ENCODE results near the gene ARSG.

The ARSG gene

DNA sequence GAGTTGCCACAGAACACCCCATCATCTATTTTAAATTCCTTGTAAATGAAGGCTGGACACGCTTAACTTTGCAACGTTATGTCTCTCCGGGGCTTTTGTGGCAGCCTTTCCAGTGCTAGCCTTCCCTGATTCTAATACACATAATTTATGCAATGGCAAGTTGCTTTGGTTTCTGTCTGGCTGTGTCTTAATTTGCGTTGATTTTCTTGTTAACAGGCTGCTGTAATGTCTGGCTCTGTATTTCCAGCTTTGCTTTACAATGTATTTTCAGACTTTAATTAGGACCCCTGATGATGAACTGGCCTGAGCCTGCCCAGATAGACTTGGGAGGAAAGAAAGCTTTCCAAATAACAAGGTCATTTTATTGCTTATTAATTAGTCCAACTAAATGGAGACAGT, 30.3 kb downstream of the ARSG start:
- no peak for DNase-seq
- H3K27me3 ChIP-seq (ENCODE audit: insufficient read depth, low read depth, severe bottlenecking) = no peaks in the 10 kb centered on the region
- no peaks in the 10 kb centered on the region for H3K36me3 ChIP-seq
- H3K9me3 ChIP-seq (ENCODE audit: severe bottlenecking) = peaks cover 8% of the 10 kb centered on the region
- no peak overlapping the region for H3K4me3 ChIP-seq (ENCODE audit: low read depth, low read length)
- no peak overlapping the region for H3K27ac ChIP-seq
- TF ChIP-seq, protein P1, sequence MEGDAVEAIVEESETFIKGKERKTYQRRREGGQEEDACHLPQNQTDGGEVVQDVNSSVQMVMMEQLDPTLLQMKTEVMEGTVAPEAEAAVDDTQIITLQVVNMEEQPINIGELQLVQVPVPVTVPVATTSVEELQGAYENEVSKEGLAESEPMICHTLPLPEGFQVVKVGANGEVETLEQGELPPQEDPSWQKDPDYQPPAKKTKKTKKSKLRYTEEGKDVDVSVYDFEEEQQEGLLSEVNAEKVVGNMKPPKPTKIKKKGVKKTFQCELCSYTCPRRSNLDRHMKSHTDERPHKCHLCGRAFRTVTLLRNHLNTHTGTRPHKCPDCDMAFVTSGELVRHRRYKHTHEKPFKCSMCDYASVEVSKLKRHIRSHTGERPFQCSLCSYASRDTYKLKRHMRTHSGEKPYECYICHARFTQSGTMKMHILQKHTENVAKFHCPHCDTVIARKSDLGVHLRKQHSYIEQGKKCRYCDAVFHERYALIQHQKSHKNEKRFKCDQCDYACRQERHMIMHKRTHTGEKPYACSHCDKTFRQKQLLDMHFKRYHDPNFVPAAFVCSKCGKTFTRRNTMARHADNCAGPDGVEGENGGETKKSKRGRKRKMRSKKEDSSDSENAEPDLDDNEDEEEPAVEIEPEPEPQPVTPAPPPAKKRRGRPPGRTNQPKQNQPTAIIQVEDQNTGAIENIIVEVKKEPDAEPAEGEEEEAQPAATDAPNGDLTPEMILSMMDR (IDR thresholded peaks at IDR 0.05; ENCODE audit: low read depth, low read length) = no peak

- TF ChIP-seq, protein P1 (IDR thresholded peaks at IDR 0.05; ENCODE audit: low read depth, low read length) = no peak
- peaks cover 8% of the 10 kb centered on the region for H3K9me3 ChIP-seq (ENCODE audit: severe bottlenecking)
- H3K27ac ChIP-seq = no peak overlapping the region
- no peak overlapping the region for H3K4me3 ChIP-seq (ENCODE audit: low read depth, low read length)
- H3K36me3 ChIP-seq = no peaks in the 10 kb centered on the region
- DNase-seq = no peak
- no peaks in the 10 kb centered on the region for H3K27me3 ChIP-seq (ENCODE audit: insufficient read depth, low read depth, severe bottlenecking)
Observed at GRCh38 chr17:68322630-68323029, 31.3 kb downstream of the ARSG start.

GRCh38 chr17:68324114-68324513, 32.8 kb downstream of the ARSG start:
- no peak overlapping the region for H3K27ac ChIP-seq
- TF ChIP-seq, protein P1 (IDR thresholded peaks at IDR 0.05; ENCODE audit: low read depth, low read length) = no peak
- H3K4me3 ChIP-seq (ENCODE audit: low read depth, low read length) = no peak overlapping the region
- peaks cover 8% of the 10 kb centered on the region for H3K9me3 ChIP-seq (ENCODE audit: severe bottlenecking)
- no peaks in the 10 kb centered on the region for H3K27me3 ChIP-seq (ENCODE audit: insufficient read depth, low read depth, severe bottlenecking)
- H3K36me3 ChIP-seq = no peaks in the 10 kb centered on the region
- no peak for DNase-seq

DNA sequence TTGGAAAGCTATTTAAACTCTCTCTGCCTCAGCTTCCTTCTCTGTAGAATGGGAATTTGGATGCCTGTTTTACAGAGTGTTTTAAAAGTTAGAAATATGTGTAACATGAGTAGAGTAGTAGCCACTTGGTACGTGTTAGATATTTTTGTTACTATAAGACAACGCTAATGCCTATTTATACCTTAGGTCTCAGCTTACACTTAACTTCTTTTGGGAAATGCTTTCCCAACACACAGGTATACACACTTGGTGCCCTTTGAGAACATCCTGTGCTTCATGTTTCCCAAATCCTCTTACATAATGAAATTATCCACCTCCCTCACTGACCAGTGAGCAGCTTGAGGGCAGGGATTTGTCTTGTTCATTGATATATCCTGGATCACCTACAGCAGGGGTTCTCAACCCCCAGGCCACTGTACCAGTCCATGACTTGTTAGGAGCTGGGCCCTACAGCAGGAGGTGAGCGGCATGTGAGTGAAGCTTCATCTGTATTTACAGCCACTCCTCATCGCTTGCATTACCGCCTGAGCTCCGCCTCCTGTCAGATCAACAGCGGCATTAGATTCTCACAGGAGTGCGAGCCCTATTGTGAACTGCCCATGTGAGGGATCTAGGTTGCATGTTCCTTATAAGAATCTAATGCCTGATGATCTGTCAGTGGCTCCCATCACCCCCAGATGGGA, 33.5 kb downstream of the ARSG start:
- Histone ChIP-seq H3K9me3 (ENCODE audit: severe bottlenecking) (peaks cover 8% of the 10 kb centered on the region), H3K36me3 (no peaks in the 10 kb centered on the region), H3K27me3 (ENCODE audit: insufficient read depth, low read depth, severe bottlenecking) (no peaks in the 10 kb centered on the region), H3K4me3 (ENCODE audit: low read depth, low read length) (no peak overlapping the region), H3K27ac (no peak overlapping the region)
- TF ChIP-seq, protein P1 (IDR thresholded peaks at IDR 0.05; ENCODE audit: low read depth, low read length) = no peak
- no peak for DNase-seq

GRCh38 chr17:68325961-68326360, 34.7 kb downstream of the ARSG start:
- H3K27ac ChIP-seq = no peak overlapping the region
- TF ChIP-seq, protein P1 (IDR thresholded peaks at IDR 0.05; ENCODE audit: low read depth, low read length) = no peak
- DNase-seq = no peak

DNA sequence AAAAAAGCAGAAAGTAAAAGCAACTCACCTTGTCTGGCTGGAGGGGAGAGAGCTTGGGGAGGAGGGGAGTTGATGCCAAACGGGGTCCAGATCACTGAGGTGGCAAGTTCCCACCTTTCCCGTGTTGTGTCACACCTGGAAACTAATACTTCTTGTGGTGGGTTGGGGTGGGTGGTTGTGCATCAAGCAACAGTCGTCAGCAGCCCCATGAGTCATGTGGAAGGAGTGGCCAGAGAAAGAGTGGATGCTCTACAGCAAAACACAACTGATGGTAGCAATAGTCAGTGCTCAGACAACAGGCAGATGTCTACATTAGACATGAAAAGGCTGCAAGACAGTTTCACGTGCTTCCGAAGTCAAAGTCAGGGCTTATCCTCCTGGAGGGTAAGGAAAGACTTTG, 35.4 kb downstream of the ARSG start:
- no peak overlapping the region for H3K4me3 ChIP-seq (ENCODE audit: low read depth, low read length)
- TF ChIP-seq, protein P1 (IDR thresholded peaks at IDR 0.05; ENCODE audit: low read depth, low read length) = no peak
- no peak for DNase-seq
- no peak overlapping the region for H3K27ac ChIP-seq
- H3K9me3 ChIP-seq (ENCODE audit: severe bottlenecking) = peaks cover 14% of the 10 kb centered on the region
- no peaks in the 10 kb centered on the region for H3K27me3 ChIP-seq (ENCODE audit: insufficient read depth, low read depth, severe bottlenecking)
- no peaks in the 10 kb centered on the region for H3K36me3 ChIP-seq

More at GRCh38 chr17:68325961-68326360, 34.7 kb downstream of the ARSG start:
- no peak overlapping the region for H3K4me3 ChIP-seq (ENCODE audit: low read depth, low read length)
- no peaks in the 10 kb centered on the region for H3K27me3 ChIP-seq (ENCODE audit: insufficient read depth, low read depth, severe bottlenecking)
- no peaks in the 10 kb centered on the region for H3K36me3 ChIP-seq
- peaks cover 8% of the 10 kb centered on the region for H3K9me3 ChIP-seq (ENCODE audit: severe bottlenecking)
